Fibroblast of mammary gland (primary cell): Measurements from ENCODE around the gene B9D2.

Source experiments
- DNase-seq: peaks from one replicate; pipeline ENCODE4 v3.0.0-alpha.2; 2010; ENCODE audit warnings: low read depth
- H3K4me3 ChIP-seq: 2 replicates; pipeline ENCODE4 v1.5.1; 2011; ENCODE audit warnings: low read depth, mild to moderate bottlenecking, low read length, moderate library complexity; ENCODE audit not compliant: control insufficient read depth
- TF ChIP-seq, protein P1 (sequence below): conservative IDR thresholded peaks from 2 replicates; pipeline ENCODE4 v1.5.1; 2011; ENCODE audit warnings: low read depth, low read length, inconsistent platforms; ENCODE audit not compliant: control insufficient read depth, insufficient read depth

B9D2 gene

DNA sequence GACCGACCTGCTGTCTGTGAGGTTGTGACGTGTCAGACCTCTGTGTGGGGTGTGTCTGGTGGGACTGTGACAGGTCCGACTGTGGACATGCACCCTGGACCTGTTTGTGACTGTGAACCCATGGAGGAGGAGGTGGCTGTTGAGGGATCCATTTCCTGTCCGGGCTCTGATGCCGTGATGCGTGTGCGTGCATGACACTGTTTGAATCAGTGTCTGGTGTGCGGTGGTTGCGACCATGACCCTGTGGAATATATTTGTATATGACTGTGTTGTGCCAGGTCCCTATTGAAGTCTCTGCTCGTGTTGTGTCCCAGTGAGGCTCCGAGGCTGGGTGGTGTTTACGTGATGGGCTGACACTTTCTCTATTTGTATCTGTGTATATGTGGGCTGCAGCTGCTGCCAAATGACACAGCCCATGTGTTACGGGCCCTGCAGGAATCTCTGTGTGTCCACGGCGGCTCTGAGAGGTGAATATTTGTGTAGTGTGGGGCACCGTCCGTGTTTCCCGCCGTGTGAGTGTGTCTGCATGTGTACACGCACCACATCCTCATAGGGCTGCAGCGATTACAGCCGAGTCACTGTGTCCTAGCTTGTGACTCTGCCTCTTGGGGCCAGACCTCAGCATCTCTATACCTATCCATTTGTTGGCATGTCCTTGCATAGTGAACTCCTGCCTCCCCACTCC, 35.6 kb downstream of the B9D2 start:
- H3K4me3 ChIP-seq = no peak overlapping the region
- DNase-seq = no peak

GRCh38 chr19:41327576-41328156, 36.3 kb downstream of the B9D2 start:
- TF ChIP-seq, protein P1, sequence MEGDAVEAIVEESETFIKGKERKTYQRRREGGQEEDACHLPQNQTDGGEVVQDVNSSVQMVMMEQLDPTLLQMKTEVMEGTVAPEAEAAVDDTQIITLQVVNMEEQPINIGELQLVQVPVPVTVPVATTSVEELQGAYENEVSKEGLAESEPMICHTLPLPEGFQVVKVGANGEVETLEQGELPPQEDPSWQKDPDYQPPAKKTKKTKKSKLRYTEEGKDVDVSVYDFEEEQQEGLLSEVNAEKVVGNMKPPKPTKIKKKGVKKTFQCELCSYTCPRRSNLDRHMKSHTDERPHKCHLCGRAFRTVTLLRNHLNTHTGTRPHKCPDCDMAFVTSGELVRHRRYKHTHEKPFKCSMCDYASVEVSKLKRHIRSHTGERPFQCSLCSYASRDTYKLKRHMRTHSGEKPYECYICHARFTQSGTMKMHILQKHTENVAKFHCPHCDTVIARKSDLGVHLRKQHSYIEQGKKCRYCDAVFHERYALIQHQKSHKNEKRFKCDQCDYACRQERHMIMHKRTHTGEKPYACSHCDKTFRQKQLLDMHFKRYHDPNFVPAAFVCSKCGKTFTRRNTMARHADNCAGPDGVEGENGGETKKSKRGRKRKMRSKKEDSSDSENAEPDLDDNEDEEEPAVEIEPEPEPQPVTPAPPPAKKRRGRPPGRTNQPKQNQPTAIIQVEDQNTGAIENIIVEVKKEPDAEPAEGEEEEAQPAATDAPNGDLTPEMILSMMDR = no peak
- no peak overlapping the region for H3K4me3 ChIP-seq
- DNase-seq = peak; percentile 42

More for the DNA sequence above, 35.6 kb downstream of the B9D2 start:
- TF ChIP-seq, protein P1 = no peak

DNA sequence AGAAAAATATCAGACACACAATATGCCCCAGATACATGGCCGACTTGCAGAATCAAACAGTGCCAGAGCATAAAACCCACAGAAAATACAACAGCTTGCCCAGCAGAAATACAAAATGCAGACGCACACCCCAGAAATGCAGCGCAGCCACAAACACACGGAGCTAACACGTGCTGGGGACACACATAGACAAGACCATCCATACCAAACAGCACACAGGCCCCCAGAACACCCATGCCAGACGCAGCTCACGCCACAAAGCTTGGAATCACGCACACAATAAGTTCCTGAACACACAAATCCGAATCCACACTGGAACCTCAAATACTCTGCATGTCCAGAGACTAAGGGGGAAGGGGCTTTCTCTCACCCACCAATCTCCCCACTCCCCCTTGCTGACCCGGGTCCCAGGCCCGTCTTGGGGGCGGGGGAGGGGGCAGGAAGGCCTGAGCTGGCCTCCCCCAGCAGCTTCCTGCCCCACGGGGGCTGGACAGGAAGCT, 36.8 kb downstream of the B9D2 start:
- TF ChIP-seq, protein P1 = no peak
- no peak for DNase-seq
- H3K4me3 ChIP-seq = no peak overlapping the region

- peak; percentile 81 for DNase-seq
- no peak overlapping the region for H3K4me3 ChIP-seq
- TF ChIP-seq, protein P1 = no peak
Measured at GRCh38 chr19:41325947-41326706, 37.8 kb downstream of the B9D2 start.

DNA sequence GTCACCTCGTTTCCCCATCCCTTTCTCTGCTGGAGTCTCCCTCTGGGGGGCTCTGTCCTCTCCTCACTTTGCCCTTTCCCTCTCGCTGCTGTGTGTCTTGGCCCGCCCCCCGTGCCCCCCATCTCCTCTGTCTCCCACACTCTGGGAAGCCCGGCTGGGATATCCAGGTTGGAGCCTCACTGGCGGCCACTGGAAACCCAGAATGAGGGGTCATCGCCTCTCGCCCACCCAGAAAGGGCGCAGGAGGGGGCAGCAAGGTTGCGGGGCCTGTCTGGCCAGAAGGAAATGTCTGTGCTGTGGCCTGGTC, 38.4 kb downstream of the B9D2 start:
- peak overlapping the region; percentile 5 for H3K4me3 ChIP-seq
- DNase-seq = no peak
- TF ChIP-seq, protein P1 = no peak

DNA sequence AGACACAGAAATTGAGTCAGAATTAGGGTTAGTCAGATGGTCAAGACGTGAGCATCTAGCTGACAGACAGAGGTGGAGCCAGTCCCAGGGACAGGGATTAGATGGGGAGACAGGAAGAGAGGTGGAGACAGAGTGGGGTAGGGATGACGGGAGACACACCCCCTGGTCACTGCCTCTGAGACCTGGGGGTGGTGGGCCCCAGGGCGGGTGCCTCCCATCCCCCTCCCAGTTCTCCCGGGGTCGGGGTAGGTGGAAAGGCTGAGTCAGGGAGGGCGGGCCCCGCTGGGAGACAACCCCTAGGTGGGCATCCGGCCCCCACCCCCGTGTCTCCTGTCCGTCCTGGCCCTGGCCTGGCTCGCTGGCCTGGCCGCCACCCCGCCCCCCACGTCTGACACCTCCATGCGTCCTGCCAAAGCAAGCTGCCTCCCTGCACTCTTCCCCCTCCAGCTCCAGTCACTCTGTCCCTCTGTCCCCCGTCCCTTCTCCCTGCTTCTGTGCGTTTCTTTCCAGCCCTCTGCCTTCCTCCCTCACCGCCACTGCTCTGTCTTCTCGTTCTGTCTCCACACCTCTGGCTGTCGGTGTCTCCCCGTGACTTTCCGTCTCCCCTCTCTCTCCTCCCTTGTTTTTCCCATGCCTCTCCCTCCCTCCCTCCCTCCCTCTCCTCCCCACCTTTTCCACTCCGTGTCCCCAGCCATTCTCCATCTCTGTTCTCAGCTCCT, 38.9 kb downstream of the B9D2 start:
- peak overlapping the region; percentile 5 for H3K4me3 ChIP-seq
- TF ChIP-seq, protein P1 = no peak
- peak; percentile 95 for DNase-seq
